Type B pancreatic cell (in vitro differentiated cells): Measurements from ENCODE around the gene TNFAIP3. TPM values are rescaled to one million over a fixed set of nuclear protein-coding genes. Genes with fewer than 3 reads are reported as not detected.

Source experiments
- DNase-seq: peaks from one replicate; pipeline ENCODE4 v3.0.0; 2021; ENCODE audit warnings: mixed read lengths; ENCODE audit not compliant: unreplicated experiment; ENCODE audit errors: extremely low spot score
- H3K27ac Mint-ChIP-seq: 2 replicates; pipeline ENCODE4 v1.8.0; 2021; ENCODE audit warnings: mild to moderate bottlenecking, mixed read lengths
- H3K27me3 Mint-ChIP-seq: 2 replicates; pipeline ENCODE4 v1.8.0; 2021; ENCODE audit warnings: mixed read lengths
- H3K36me3 Mint-ChIP-seq: 2 replicates; pipeline ENCODE4 v1.8.0; 2021; ENCODE audit warnings: mixed read lengths
- H3K4me1 Mint-ChIP-seq: one replicate; pipeline ENCODE4 v1.8.0; 2021; ENCODE audit warnings: mixed read lengths; ENCODE audit not compliant: unreplicated experiment
- H3K4me3 Mint-ChIP-seq: 2 replicates; pipeline ENCODE4 v1.8.0; 2021; ENCODE audit warnings: mild to moderate bottlenecking, mixed read lengths
- H3K9me3 Mint-ChIP-seq: 2 replicates; pipeline ENCODE4 v1.8.0; 2021; ENCODE audit warnings: mixed read lengths
- CTCF ChIP-seq: fragments of 200-600 bp; sonication (generic); conservative IDR thresholded peaks from 2 replicates; pipeline ENCODE4 v1.5.0; 2021; ENCODE audit warnings: antibody characterized with exemption, mild to moderate bottlenecking
- total RNA-seq: library from RNA; stranded (reverse); gene quantifications from 2 replicates; pipeline ENCODE4 v1.2.1, GENCODE V29; 2021; ENCODE audit warnings: low replicate concordance

Gene TNFAIP3
- total RNA-seq, 1 donor from 2014 or later: 15.2 TPM

- DNase-seq: no peak
- peaks cover 5% of the 10 kb centered on the region for H3K9me3 Mint-ChIP-seq
- no peak overlapping the region for H3K4me3 Mint-ChIP-seq
- H3K27me3 Mint-ChIP-seq: no peaks in the 10 kb centered on the region
- no peak for TF ChIP-seq CTCF
- no peaks in the 10 kb centered on the region for H3K36me3 Mint-ChIP-seq
- H3K4me1 Mint-ChIP-seq: no peaks in the 10 kb centered on the region
- H3K27ac Mint-ChIP-seq: no peak overlapping the region
These were observed 29.6 kb downstream of the TNFAIP3 start for GRCh38 chr6:137896647-137897046.

GRCh38 chr6:137900815-137901214 is 33.8 kb downstream of the TNFAIP3 start:
- no peaks in the 10 kb centered on the region for H3K27me3 Mint-ChIP-seq
- no peaks in the 10 kb centered on the region for H3K36me3 Mint-ChIP-seq
- DNase-seq: no peak
- H3K27ac Mint-ChIP-seq: peak overlapping the region; percentile 37
- peaks cover 4% of the 10 kb centered on the region for H3K9me3 Mint-ChIP-seq
- no peak for TF ChIP-seq CTCF
- no peak overlapping the region for H3K4me3 Mint-ChIP-seq
- H3K4me1 Mint-ChIP-seq: peaks cover 13% of the 10 kb centered on the region

- Mint-ChIP-seq H3K9me3 (no peaks in the 10 kb centered on the region), H3K36me3 (no peaks in the 10 kb centered on the region), H3K4me3 (peak overlapping the region; percentile 7), H3K27ac (peak overlapping the region; percentile 29), H3K4me1 (peaks cover 13% of the 10 kb centered on the region), H3K27me3 (no peaks in the 10 kb centered on the region)
- TF ChIP-seq CTCF: no peak
- no peak for DNase-seq
These were observed 34.4 kb downstream of the TNFAIP3 start for GRCh38 chr6:137901454-137901853.

GRCh38 chr6:137902699-137903098 is 35.6 kb downstream of the TNFAIP3 start:
- Mint-ChIP-seq H3K27me3 (no peaks in the 10 kb centered on the region), H3K4me1 (peaks cover 13% of the 10 kb centered on the region)

GRCh38 chr6:137903274-137903932 is 36.3 kb downstream of the TNFAIP3 start:
- no peak for DNase-seq
- Mint-ChIP-seq H3K27me3 (no peaks in the 10 kb centered on the region), H3K27ac (no peak overlapping the region), H3K36me3 (no peaks in the 10 kb centered on the region), H3K9me3 (no peaks in the 10 kb centered on the region), H3K4me3 (no peak overlapping the region), H3K4me1 (peaks cover 13% of the 10 kb centered on the region)
- no peak for TF ChIP-seq CTCF

More at GRCh38 chr6:137902699-137903098, 35.6 kb downstream of the TNFAIP3 start:
- no peak overlapping the region for H3K4me3 Mint-ChIP-seq
- no peak for DNase-seq
- no peaks in the 10 kb centered on the region for H3K9me3 Mint-ChIP-seq
- no peaks in the 10 kb centered on the region for H3K36me3 Mint-ChIP-seq
- TF ChIP-seq CTCF: no peak
- no peak overlapping the region for H3K27ac Mint-ChIP-seq
